NB4 (cell line): ENCODE results near the gene PRKG2.

ENCODE experiments used
- DNase-seq: peaks from one replicate; pipeline ENCODE4 v3.0.0; 2010; ENCODE audit warnings: low read depth
- H3K4me3 ChIP-seq: one replicate; pipeline ENCODE4 v1.5.1; 2011; ENCODE audit warnings: mild to moderate bottlenecking, low read depth, low read length, moderate library complexity
- MYC ChIP-seq: IDR thresholded peaks from 2 replicates; pipeline ENCODE4 v1.6.1; 2011; ENCODE audit warnings: low read depth, low read length
- POLR2A ChIP-seq: IDR thresholded peaks from 2 replicates; pipeline ENCODE4 v1.6.1; 2011; ENCODE audit warnings: mild to moderate bottlenecking; ENCODE audit not compliant: insufficient read length; ENCODE audit errors: extremely low read depth
- TF ChIP-seq, protein P1 (sequence below): IDR thresholded peaks from 2 replicates; pipeline ENCODE4 v1.6.1; 2011; ENCODE audit warnings: low read depth, low read length
- TF ChIP-seq, protein P2 (sequence below): IDR thresholded peaks from one replicate; pipeline ENCODE4 v1.5.1; 2012; ENCODE audit warnings: low read depth, low read length

PRKG2 gene

DNA sequence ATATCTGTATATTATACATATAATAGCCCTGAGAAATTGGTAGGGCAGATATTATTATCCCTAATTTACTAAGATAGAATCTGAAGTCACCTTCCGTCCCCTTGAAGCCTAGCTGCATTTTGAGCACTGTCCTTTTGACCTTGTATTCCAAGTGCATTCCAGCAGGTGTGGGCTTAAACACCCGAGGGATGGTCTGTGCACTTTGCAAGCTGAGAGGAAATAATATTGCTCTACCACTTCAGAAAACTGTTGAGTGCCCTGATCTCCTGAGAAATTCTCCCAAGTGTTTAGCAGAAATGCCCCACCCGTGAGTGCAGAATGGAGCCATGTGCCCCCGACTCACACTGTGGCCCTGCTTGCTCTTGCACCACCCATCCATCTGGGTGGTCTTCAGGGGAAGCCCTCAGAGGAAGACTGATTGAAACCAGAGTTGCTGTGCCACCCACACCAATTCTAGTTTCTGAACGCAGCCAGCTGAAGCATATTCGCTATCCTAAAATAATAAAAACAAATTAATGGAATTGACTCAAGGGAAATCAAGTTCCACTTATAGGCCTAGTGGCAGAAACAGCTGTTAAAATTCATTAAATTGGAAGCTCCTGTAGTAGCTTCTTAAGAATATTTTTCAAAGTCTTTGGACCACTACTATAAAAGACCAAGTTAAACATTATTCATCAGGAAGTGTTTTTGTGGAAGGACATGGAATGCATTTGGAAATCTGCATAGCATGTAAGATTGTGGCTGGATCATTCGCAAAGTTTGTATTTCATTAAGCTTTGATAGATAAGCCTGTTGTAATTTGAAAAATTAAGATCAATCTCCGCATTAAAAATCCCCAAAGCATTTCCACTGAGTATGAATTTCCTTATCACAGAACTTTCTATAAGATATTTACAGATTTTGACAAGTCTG, 41.3 kb upstream of the PRKG2 start:
- TF ChIP-seq, protein P1, sequence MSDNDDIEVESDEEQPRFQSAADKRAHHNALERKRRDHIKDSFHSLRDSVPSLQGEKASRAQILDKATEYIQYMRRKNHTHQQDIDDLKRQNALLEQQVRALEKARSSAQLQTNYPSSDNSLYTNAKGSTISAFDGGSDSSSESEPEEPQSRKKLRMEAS: no peak
- TF ChIP-seq, protein P2, sequence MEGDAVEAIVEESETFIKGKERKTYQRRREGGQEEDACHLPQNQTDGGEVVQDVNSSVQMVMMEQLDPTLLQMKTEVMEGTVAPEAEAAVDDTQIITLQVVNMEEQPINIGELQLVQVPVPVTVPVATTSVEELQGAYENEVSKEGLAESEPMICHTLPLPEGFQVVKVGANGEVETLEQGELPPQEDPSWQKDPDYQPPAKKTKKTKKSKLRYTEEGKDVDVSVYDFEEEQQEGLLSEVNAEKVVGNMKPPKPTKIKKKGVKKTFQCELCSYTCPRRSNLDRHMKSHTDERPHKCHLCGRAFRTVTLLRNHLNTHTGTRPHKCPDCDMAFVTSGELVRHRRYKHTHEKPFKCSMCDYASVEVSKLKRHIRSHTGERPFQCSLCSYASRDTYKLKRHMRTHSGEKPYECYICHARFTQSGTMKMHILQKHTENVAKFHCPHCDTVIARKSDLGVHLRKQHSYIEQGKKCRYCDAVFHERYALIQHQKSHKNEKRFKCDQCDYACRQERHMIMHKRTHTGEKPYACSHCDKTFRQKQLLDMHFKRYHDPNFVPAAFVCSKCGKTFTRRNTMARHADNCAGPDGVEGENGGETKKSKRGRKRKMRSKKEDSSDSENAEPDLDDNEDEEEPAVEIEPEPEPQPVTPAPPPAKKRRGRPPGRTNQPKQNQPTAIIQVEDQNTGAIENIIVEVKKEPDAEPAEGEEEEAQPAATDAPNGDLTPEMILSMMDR: no peak
- no peak for TF ChIP-seq POLR2A
- no peak for TF ChIP-seq MYC
- no peak overlapping the region for H3K4me3 ChIP-seq
- no peak for DNase-seq

DNA sequence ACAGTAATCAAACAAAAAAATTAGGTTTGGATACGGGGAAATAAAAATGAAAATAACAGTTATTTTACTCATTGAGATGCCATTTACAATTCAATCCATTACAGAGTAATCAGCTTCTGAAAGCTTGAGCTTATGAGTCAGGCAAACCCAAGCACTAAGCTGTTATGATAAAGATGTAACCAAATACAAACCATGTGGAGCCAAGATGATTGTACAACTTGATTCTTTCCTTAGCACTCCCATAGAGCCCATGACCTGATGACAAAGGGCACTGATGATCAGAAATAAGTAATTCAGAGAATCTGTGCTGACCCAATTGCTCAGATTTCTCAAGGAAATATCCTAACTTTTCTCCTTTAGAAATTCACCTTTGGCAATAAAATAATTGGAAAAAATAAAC, 40.5 kb upstream of the PRKG2 start:
- TF ChIP-seq, protein P1: no peak
- TF ChIP-seq MYC (no peak), POLR2A (no peak)
- TF ChIP-seq, protein P2: no peak
- no peak overlapping the region for H3K4me3 ChIP-seq

DNA sequence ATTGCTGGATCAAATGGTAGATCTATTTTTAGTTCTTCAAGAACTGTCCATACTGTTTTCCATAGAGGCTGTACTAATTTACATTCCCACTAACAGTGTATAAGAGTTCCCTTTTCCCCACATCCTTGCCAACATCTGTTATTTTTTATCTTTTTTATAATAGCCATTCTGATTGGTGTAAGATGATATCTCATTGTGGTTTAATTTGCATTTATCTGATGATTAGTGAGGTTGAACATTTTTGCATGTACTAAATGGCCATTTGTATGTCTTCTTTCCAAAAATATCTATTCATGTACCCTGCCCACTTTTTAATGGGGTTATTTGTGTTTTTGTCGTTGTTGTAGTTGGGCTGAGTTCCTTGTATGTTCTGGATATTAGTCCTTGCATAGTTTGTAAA, 35.4 kb upstream of the PRKG2 start:
- TF ChIP-seq MYC: no peak
- no peak for TF ChIP-seq POLR2A
- TF ChIP-seq, protein P1: no peak
- TF ChIP-seq, protein P2: no peak
- DNase-seq: no peak

More for the DNA sequence above, 40.5 kb upstream of the PRKG2 start:
- DNase-seq: no peak

DNA sequence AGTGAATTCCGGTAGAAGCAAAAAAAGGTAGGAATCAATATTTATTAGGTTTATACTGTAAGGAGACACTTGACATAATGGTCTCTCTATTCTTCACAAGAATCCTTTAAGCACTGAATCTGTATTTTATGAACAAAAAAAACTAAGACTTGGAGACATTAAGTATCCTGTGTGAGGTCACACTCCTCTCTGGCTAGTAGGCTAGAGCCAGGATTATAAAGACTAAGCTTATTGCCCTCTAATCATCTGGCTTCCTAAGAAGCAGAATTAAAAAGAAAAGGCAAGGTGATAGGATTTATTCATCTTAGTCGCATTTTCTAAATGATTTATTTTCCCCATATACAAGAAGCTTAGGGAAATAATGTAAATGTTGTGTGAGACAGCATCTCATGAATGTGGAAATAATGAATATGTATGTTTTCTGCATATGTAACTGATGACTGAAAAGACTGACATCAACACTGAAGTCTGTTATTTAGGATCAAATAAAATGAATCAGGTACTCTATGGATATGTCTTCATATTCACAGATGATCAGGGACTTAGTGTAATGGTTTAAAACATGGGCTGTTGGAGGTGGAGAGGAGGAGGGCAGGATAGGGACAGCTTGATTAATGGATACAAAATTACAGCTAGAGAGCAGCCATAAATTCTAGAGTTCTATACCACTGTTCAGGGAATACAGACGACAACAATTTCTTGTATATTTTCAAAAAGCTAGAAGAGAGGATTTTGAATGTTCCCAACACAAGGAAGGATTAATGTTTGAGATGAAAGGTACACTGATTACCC, 30.4 kb upstream of the PRKG2 start:
- no peak for DNase-seq
- H3K4me3 ChIP-seq: no peak overlapping the region
- TF ChIP-seq, protein P2: no peak
- TF ChIP-seq, protein P1: no peak
- TF ChIP-seq MYC (no peak), POLR2A (no peak)

More for the DNA sequence above, 35.4 kb upstream of the PRKG2 start:
- H3K4me3 ChIP-seq: no peak overlapping the region

DNA sequence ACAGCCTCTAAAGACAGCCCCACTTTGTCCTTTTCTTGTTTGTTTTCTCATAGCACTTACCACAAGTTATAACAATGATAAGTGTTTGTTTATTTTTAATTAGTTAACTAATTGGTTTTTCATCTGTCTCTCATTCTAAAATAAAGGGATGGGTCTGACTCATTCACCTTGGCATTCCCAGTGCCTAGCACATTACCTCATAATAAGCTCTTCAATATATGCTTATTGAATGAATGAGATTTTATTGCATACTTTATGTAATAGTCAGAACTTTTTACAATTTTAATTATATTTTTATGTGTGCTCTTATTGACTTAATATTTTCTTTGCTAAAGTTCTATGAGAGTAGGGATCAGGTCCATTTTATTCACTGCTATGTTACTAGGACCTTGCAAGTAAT, 22.8 kb upstream of the PRKG2 start:
- no peak for TF ChIP-seq MYC
- TF ChIP-seq, protein P1: no peak
- no peak for TF ChIP-seq POLR2A
- TF ChIP-seq, protein P2: no peak
- DNase-seq: no peak
- H3K4me3 ChIP-seq: no peak overlapping the region
